MM.1S (cell line): ENCODE results near the gene NMD3.

Experiments used
- DNase-seq: peaks from one replicate; pipeline ENCODE4 v3.0.0-alpha.2; 2015
- H2AFZ ChIP-seq: fragments of 300-600 bp; sonication (generic); 2 replicates; pipeline ENCODE4 v1.6.0; 2016; ENCODE audit warnings: antibody characterized with exemption, low read length
- H3F3A ChIP-seq: fragments of 300-600 bp; sonication (generic); 2 replicates; pipeline ENCODE4 v1.6.1; 2016; ENCODE audit warnings: mild to moderate bottlenecking, antibody characterized with exemption, low read length, moderate library complexity, mixed read lengths; ENCODE audit not compliant: insufficient read depth
- H3K27ac ChIP-seq: fragments of 300-600 bp; sonication (generic); 2 replicates; pipeline ENCODE4 v1.5.1; 2016; ENCODE audit warnings: mild to moderate bottlenecking, low read length
- H3K27me3 ChIP-seq: fragments of 300-600 bp; sonication (generic); replicated peaks from 2 replicates; pipeline ENCODE4 v1.6.0; 2016; ENCODE audit warnings: low read length; ENCODE audit not compliant: insufficient read depth
- H3K36me3 ChIP-seq: fragments of 300-600 bp; sonication (generic); replicated peaks from 2 replicates; pipeline ENCODE4 v1.6.1; 2016; ENCODE audit warnings: mild to moderate bottlenecking, low read length, mixed read lengths; ENCODE audit not compliant: insufficient read depth
- H3K4me1 ChIP-seq: fragments of 300-600 bp; sonication (generic); 2 replicates; pipeline ENCODE4 v1.6.1; 2016; ENCODE audit warnings: low read length, mixed read lengths
- H3K4me2 ChIP-seq: fragments of 300-600 bp; sonication (generic); 2 replicates; pipeline ENCODE4 v1.6.0; 2016; ENCODE audit warnings: low read depth, low read length
- H3K4me3 ChIP-seq: fragments of 300-600 bp; sonication (generic); 2 replicates; pipeline ENCODE4 v1.5.1; 2016; ENCODE audit warnings: low read length, mixed read lengths
- H3K79me2 ChIP-seq: fragments of 300-600 bp; sonication (generic); 2 replicates; pipeline ENCODE4 v1.6.1; 2016; ENCODE audit warnings: mixed run types, low read length, mixed read lengths
- H3K9ac ChIP-seq: fragments of 300-600 bp; sonication (generic); 2 replicates; pipeline ENCODE4 v1.6.1; 2016; ENCODE audit warnings: low read length, mixed read lengths
- H3K9me2 ChIP-seq: fragments of 300-600 bp; sonication (generic); replicated peaks from 2 replicates; pipeline ENCODE4 v1.6.1; 2016; ENCODE audit warnings: mild to moderate bottlenecking, low read length, mixed read lengths; ENCODE audit not compliant: insufficient read depth
- H3K9me3 ChIP-seq: fragments of 300-600 bp; sonication (generic); replicated peaks from 2 replicates; pipeline ENCODE4 v1.6.1; 2016; ENCODE audit warnings: mild to moderate bottlenecking, low read length, mixed read lengths; ENCODE audit not compliant: insufficient read depth
- H4K20me1 ChIP-seq: fragments of 300-600 bp; sonication (generic); 2 replicates; pipeline ENCODE4 v1.6.1; 2016; ENCODE audit warnings: mild to moderate bottlenecking, low read length, moderate library complexity, mixed read lengths; ENCODE audit not compliant: insufficient read depth
- EZH2 ChIP-seq: fragments of 300-600 bp; sonication (generic); optimal IDR thresholded peaks from 2 replicates; pipeline ENCODE3; 2017; ENCODE audit warnings: low read depth, mild to moderate bottlenecking, antibody characterized with exemption, low read length, mixed read lengths
- EZH2phosphoT487 ChIP-seq: fragments of 300-600 bp; sonication (generic); IDR thresholded peaks from 2 replicates; pipeline ENCODE4 v1.6.1; 2018; ENCODE audit warnings: antibody characterized with exemption, low read length
- TF ChIP-seq, protein P1 (sequence below): fragments of 300-600 bp; sonication (generic); IDR thresholded peaks from 2 replicates; pipeline ENCODE4 v1.5.1; 2016; ENCODE audit warnings: antibody characterized with exemption, low read length, mixed read lengths

Gene NMD3

DNA sequence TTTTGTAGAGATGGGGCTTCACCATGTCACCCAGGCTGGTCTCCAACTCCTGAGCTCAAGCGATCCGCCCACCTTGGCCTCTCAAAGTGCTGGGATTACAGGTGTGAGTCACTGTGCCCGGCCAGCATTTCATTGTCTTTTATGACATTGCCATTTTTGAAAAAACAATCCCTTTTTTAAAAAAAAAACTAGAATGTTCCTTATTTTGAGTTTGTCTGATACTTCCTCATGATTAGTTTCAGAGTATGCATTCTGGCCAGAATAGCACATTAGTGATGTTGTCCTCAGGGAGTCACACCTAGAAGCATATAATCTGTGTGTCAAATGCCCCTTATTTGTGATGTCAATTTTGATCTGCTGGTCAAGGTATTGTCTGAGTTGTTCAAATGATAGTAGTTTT, 21.2 kb upstream of the NMD3 start:
- Histone ChIP-seq H3K27me3 (no peaks in the 10 kb centered on the region), H4K20me1 (no peaks in the 10 kb centered on the region), H3K27ac (no peak overlapping the region), H3K4me3 (no peak overlapping the region), H3K4me1 (no peaks in the 10 kb centered on the region), H3K4me2 (no peak overlapping the region), H3K36me3 (no peaks in the 10 kb centered on the region), H3F3A (no peaks in the 10 kb centered on the region), H3K9me3 (no peaks in the 10 kb centered on the region), H2AFZ (no peak overlapping the region), H3K9ac (no peak overlapping the region), H3K79me2 (no peaks in the 10 kb centered on the region), H3K9me2 (no peaks in the 10 kb centered on the region)
- TF ChIP-seq, protein P1, sequence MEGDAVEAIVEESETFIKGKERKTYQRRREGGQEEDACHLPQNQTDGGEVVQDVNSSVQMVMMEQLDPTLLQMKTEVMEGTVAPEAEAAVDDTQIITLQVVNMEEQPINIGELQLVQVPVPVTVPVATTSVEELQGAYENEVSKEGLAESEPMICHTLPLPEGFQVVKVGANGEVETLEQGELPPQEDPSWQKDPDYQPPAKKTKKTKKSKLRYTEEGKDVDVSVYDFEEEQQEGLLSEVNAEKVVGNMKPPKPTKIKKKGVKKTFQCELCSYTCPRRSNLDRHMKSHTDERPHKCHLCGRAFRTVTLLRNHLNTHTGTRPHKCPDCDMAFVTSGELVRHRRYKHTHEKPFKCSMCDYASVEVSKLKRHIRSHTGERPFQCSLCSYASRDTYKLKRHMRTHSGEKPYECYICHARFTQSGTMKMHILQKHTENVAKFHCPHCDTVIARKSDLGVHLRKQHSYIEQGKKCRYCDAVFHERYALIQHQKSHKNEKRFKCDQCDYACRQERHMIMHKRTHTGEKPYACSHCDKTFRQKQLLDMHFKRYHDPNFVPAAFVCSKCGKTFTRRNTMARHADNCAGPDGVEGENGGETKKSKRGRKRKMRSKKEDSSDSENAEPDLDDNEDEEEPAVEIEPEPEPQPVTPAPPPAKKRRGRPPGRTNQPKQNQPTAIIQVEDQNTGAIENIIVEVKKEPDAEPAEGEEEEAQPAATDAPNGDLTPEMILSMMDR: no peak
- no peak for DNase-seq

DNA sequence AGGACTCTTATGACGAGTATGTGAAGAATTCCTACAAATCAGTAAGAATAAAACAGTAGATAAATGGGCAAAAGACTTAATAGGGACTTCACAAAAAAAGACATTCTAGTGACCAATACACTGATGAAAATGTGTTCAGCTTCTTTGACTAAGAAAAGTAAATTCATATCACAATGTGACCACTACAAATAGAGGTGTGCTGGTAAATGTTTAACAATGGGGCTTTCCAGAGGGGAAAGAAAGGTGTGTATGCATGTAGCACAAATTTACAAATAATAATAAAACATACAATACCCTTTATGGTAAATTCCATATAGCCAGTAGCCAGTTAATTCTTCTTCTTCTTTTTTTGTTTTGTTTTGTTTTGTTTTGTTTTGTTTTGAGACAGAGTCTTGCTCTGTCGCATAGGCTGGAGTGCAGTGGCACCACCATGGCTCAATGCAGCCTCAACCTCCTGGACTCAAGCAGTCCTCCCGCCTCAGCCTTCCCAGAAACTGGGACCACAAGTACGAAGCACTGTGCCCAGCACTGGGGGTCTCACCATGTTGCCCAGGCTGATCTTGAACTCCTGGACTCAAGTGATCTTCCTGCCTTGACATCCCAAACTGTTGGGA, 17.5 kb upstream of the NMD3 start:
- no peaks in the 10 kb centered on the region for H3K9me2 ChIP-seq
- H3K4me2 ChIP-seq: no peak overlapping the region
- no peaks in the 10 kb centered on the region for H3K9me3 ChIP-seq
- no peak overlapping the region for H2AFZ ChIP-seq
- H4K20me1 ChIP-seq: no peaks in the 10 kb centered on the region
- no peaks in the 10 kb centered on the region for H3K4me1 ChIP-seq
- no peaks in the 10 kb centered on the region for H3F3A ChIP-seq
- no peak overlapping the region for H3K27ac ChIP-seq
- H3K79me2 ChIP-seq: no peaks in the 10 kb centered on the region
- no peak for TF ChIP-seq EZH2phosphoT487
- TF ChIP-seq, protein P1: no peak
- H3K36me3 ChIP-seq: no peaks in the 10 kb centered on the region
- H3K27me3 ChIP-seq: no peaks in the 10 kb centered on the region
- no peak overlapping the region for H3K9ac ChIP-seq
- no peak overlapping the region for H3K4me3 ChIP-seq
- no peak for DNase-seq

DNA sequence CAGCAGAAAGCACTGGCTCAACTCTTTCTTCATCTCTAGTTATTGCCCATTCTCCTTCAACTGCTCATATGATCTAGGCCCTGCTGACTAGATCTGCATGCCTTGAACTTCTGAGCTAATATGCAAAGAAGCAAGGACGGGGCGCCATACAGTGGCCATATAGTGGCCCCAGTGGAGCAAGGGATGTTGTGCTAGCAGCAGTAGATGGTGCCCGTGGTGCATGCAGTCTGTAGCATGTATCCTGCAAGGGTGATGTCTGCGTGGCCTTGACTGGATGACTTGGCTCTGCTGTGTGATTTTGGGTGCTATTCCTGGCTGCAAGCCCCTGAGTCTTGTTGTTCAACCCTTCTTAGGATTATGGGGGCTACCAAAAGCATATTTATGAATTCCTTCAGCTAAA, 12.2 kb upstream of the NMD3 start:
- H3F3A ChIP-seq: no peaks in the 10 kb centered on the region
- H2AFZ ChIP-seq: no peak overlapping the region
- no peaks in the 10 kb centered on the region for H4K20me1 ChIP-seq
- no peak overlapping the region for H3K27ac ChIP-seq
- no peaks in the 10 kb centered on the region for H3K27me3 ChIP-seq
- no peaks in the 10 kb centered on the region for H3K79me2 ChIP-seq
- H3K9me3 ChIP-seq: no peaks in the 10 kb centered on the region
- H3K9me2 ChIP-seq: no peaks in the 10 kb centered on the region
- H3K4me3 ChIP-seq: no peak overlapping the region
- no peak overlapping the region for H3K9ac ChIP-seq
- H3K4me1 ChIP-seq: no peaks in the 10 kb centered on the region
- no peaks in the 10 kb centered on the region for H3K36me3 ChIP-seq
- DNase-seq: peak; percentile 15
- TF ChIP-seq EZH2phosphoT487: no peak
- TF ChIP-seq, protein P1: no peak
- TF ChIP-seq EZH2: no peak
- H3K4me2 ChIP-seq: no peak overlapping the region
